H1 (cell line): ENCODE data around the gene MRS2. TPM values are rescaled to one million over a fixed set of nuclear protein-coding genes. Genes with fewer than 3 reads are reported as not detected.

Experiments
- CTCF ChIA-PET: fragments of 300-600 bp; sonication (Branson Sonifier 250); formaldehyde crosslinking; loops from one replicate; lab custom pipeline; 2021; ENCODE audit not compliant: partially characterized antibody; lab: Charles Lee
- POLR2A ChIA-PET: fragments of 300-600 bp; sonication (Branson Sonifier 250); formaldehyde crosslinking; loops from one replicate; lab custom pipeline; 2021; ENCODE audit warnings: inconsistent platforms; ENCODE audit not compliant: partially characterized antibody; lab: Charles Lee
- DNase-seq, 2 experiments: peaks; one replicate each; pipeline versions ENCODE4 v3.0.0 to v3.0.0-alpha.2; 2010 to 2022; ENCODE audit warnings: low spot score in 2 of 2, low read depth in 1 of 2, mixed read lengths in 1 of 2
- FAIRE-seq: peaks from 2 replicates; lab custom pipeline; 2011; peaks lifted over from hg19 to GRCh38; lab: Jason Lieb, UNC
- H2AFZ ChIP-seq: 2 replicates; pipeline ENCODE4 v1.8.1; 2012; ENCODE audit warnings: low read length, inconsistent platforms
- H2AK5ac ChIP-seq: 2 replicates; pipeline ENCODE4 v1.6.1; 2013; ENCODE audit warnings: low read depth, low read length
- H2BK120ac ChIP-seq: replicated peaks from 2 replicates; pipeline ENCODE3; 2013; ENCODE audit warnings: low read depth, low read length, inconsistent platforms
- H2BK12ac ChIP-seq: 2 replicates; pipeline ENCODE4 v1.6.1; 2013; ENCODE audit warnings: low read depth, low read length
- H2BK15ac ChIP-seq: 2 replicates; pipeline ENCODE4 v1.6.1; 2013; ENCODE audit warnings: low read length
- H2BK20ac ChIP-seq: 2 replicates; pipeline ENCODE4 v1.6.1; 2013; ENCODE audit warnings: low read length
- H2BK5ac ChIP-seq: 2 replicates; pipeline ENCODE4 v1.6.1; 2013; ENCODE audit warnings: low read depth, low read length
- H3K14ac ChIP-seq: 2 replicates; pipeline ENCODE4 v1.6.1; 2013; ENCODE audit warnings: inconsistent platforms; ENCODE audit not compliant: insufficient read length
- H3K18ac ChIP-seq: 2 replicates; pipeline ENCODE4 v1.6.1; 2013; ENCODE audit warnings: low read length; ENCODE audit errors: extremely low read depth
- H3K23ac ChIP-seq: 2 replicates; pipeline ENCODE4 v1.6.1; 2013; ENCODE audit warnings: inconsistent platforms; ENCODE audit not compliant: insufficient read length
- H3K23me2 ChIP-seq: 2 replicates; pipeline ENCODE4 v1.6.1; 2013; ENCODE audit warnings: low read depth, low read length
- H3K27ac ChIP-seq: 2 replicates; pipeline ENCODE4 v1.6.1; 2011; ENCODE audit warnings: low read depth, low read length, inconsistent platforms
- H3K27me3 ChIP-seq, 4 experiments: replicated peaks in 1 of 4; 1 replicate in 1 of 4; 2 replicates in 3 of 4; pipeline versions ENCODE4 v1.6.1 to v1.8.1; 2011 to 2013; ENCODE audit warnings: low read length in 3 of 4, mild to moderate bottlenecking in 3 of 4, inconsistent platforms in 2 of 4, mixed read lengths in 2 of 4, moderate library complexity in 1 of 4; ENCODE audit not compliant: control insufficient read depth in 3 of 4, insufficient read depth in 3 of 4; ENCODE audit errors: extremely low read depth in 1 of 4
- H3K36me3 ChIP-seq, 4 experiments: 2 replicates each; pipeline versions ENCODE4 v1.6.1 to v1.8.1; 2011 to 2013; ENCODE audit warnings: mild to moderate bottlenecking in 4 of 4, low read length in 3 of 4, moderate library complexity in 2 of 4, control low read depth in 1 of 4, inconsistent platforms in 1 of 4; ENCODE audit not compliant: insufficient read depth in 4 of 4, control insufficient read depth in 2 of 4
- H3K4ac ChIP-seq: replicated peaks from 2 replicates; pipeline ENCODE3; 2013; ENCODE audit warnings: low read length, low read depth, mixed read lengths, inconsistent platforms; ENCODE audit not compliant: insufficient read length
- H3K4me1 ChIP-seq, 4 experiments: replicated peaks in 1 of 4; 1 replicate in 1 of 4; 2 replicates in 3 of 4; pipeline versions ENCODE4 v1.6.1 to v1.8.1; 2011 to 2013; ENCODE audit warnings: low read length in 3 of 4, inconsistent platforms in 2 of 4, mixed read lengths in 1 of 4; ENCODE audit not compliant: insufficient read depth in 4 of 4, control insufficient read depth in 3 of 4
- H3K4me2 ChIP-seq, 2 experiments: 2 replicates each; pipeline versions ENCODE4 v1.6.1 to v1.8.1; 2011 to 2013; ENCODE audit warnings: low read depth in 2 of 2, low read length in 2 of 2, control low read depth in 1 of 2, inconsistent platforms in 1 of 2, mild to moderate bottlenecking in 1 of 2; ENCODE audit not compliant: insufficient read depth in 1 of 2
- H3K4me3 ChIP-seq, 4 experiments: fragments of 200-600, 300-600 bp in 1 of 4; sonication (generic), shearing (Covaris generic), sonication (Bioruptor Twin) in 1 of 4; 2 replicates each; pipeline versions ENCODE4 v1.5.1 to v1.8.1; 2011 to 2016; ENCODE audit warnings: low read length in 4 of 4, low read depth in 3 of 4, control low read depth in 2 of 4, inconsistent platforms in 2 of 4, mild to moderate bottlenecking in 2 of 4, mixed read lengths in 1 of 4, moderate library complexity in 1 of 4; ENCODE audit not compliant: insufficient read depth in 2 of 4; ENCODE audit errors: extremely low read depth in 1 of 4
- H3K56ac ChIP-seq: replicated peaks from 2 replicates; pipeline ENCODE3; 2013; ENCODE audit warnings: low read depth, mild to moderate bottlenecking, mixed read lengths, low read length, inconsistent platforms; ENCODE audit not compliant: insufficient read length
- H3K79me1 ChIP-seq: 2 replicates; pipeline ENCODE4 v1.6.1; 2013; ENCODE audit warnings: low read depth, low read length, control low read depth
- H3K79me2 ChIP-seq, 2 experiments: 2 replicates each; pipeline versions ENCODE4 v1.6.1 to v1.8.1; 2012 to 2013; ENCODE audit warnings: low read length in 2 of 2, mild to moderate bottlenecking in 2 of 2, inconsistent platforms in 1 of 2; ENCODE audit not compliant: insufficient read depth in 2 of 2, control insufficient read depth in 1 of 2
- H3K9ac ChIP-seq, 4 experiments: replicated peaks in 1 of 4; 1 replicate in 1 of 4; 2 replicates in 3 of 4; pipeline versions ENCODE4 v1.6.1 to v1.8.1; 2011 to 2013; ENCODE audit warnings: low read depth in 3 of 4, low read length in 3 of 4, control low read depth in 2 of 4, mild to moderate bottlenecking in 2 of 4, moderate library complexity in 2 of 4, inconsistent platforms in 1 of 4; ENCODE audit errors: extremely low read depth in 1 of 4
- H3K9me3 ChIP-seq, 2 experiments: 2 replicates each; pipeline versions ENCODE4 v1.6.1 to v1.8.1; 2012 to 2013; ENCODE audit warnings: mild to moderate bottlenecking in 2 of 2, moderate library complexity in 2 of 2, control low read depth in 1 of 2, inconsistent platforms in 1 of 2, low read depth in 1 of 2, low read length in 1 of 2, mixed read lengths in 1 of 2; ENCODE audit not compliant: insufficient read depth in 2 of 2
- H4K20me1 ChIP-seq, 2 experiments: replicated peaks in 1 of 2; 2 replicates each; pipeline versions ENCODE3 to v1.8.1; 2011 to 2013; ENCODE audit warnings: inconsistent platforms in 2 of 2, low read length in 2 of 2, mild to moderate bottlenecking in 1 of 2; ENCODE audit not compliant: insufficient read depth in 2 of 2, control insufficient read depth in 1 of 2
- H4K5ac ChIP-seq: 2 replicates; pipeline ENCODE4 v1.6.1; 2013; ENCODE audit warnings: low read length, low read depth, mixed read lengths, inconsistent platforms; ENCODE audit not compliant: insufficient read length
- H4K8ac ChIP-seq: 2 replicates; pipeline ENCODE4 v1.8.0; 2013; ENCODE audit warnings: mild to moderate bottlenecking, moderate library complexity, low read length, inconsistent platforms; ENCODE audit not compliant: insufficient read depth; ENCODE audit errors: extremely low read depth
- H4K91ac ChIP-seq: replicated peaks from 2 replicates; pipeline ENCODE3; 2013; ENCODE audit warnings: low read length, mixed read lengths, inconsistent platforms; ENCODE audit not compliant: insufficient read length
- CHD1 ChIP-seq: IDR thresholded peaks from 2 replicates; pipeline ENCODE4 v1.6.1; 2012; ENCODE audit warnings: low read depth, low read length, improper control_type of control experiment
- POLR2AphosphoS5 ChIP-seq: IDR thresholded peaks from 2 replicates; pipeline ENCODE4 v1.6.1; 2011; ENCODE audit warnings: low read depth, low read length
- RFX5 ChIP-seq: IDR thresholded peaks from 2 replicates; pipeline ENCODE4 v1.6.1; 2011; ENCODE audit warnings: low read depth, low read length, improper control_type of control experiment, borderline replicate concordance
- TEAD4 ChIP-seq: IDR thresholded peaks from 2 replicates; pipeline ENCODE4 v1.6.1; 2012; ENCODE audit warnings: low read depth, low read length, inconsistent platforms, mixed read lengths
- WGBS, 2 experiments: shearing (Covaris generic) in 1 of 2; methylation state at CpG; one replicate each; pipeline versions ENCODE4 v1.1.6 to v1.1.7; 2013 to 2015; ENCODE audit warnings: low lambda C conversion rate in 2 of 2, mixed read lengths in 2 of 2, inconsistent platforms in 1 of 2, low coverage in 1 of 2, missing lambda C conversion rate in 1 of 2; ENCODE audit not compliant: insufficient replicate concordance in 2 of 2, insufficient coverage in 1 of 2, insufficient read length in 1 of 2; ENCODE audit errors: extremely low coverage in 1 of 2, missing lambda C conversion rate in 1 of 2; 5-methylcytosine and 5-hydroxymethylcytosine counted together
- polyA plus RNA-seq, 7 experiments: library from polyadenylated mRNA; depleted of rRNA in 3 of 7; stranded (reverse) in 5 of 7; unstranded in 2 of 7; fragments of >200 nt in 5 of 7; fragments of 200-250 nt in 2 of 7; gene quantifications; 1 replicate in 5 of 7; 2 replicates in 1 of 7; 4 replicates in 1 of 7; pipeline versions ENCODE4 v1.2.1 to v1.2.3, GENCODE V29; 2011 to 2013; ENCODE audit warnings: missing spikeins in 2 of 7, mixed read lengths in 2 of 7
- total RNA-seq: library from RNA; stranded (reverse); fragmentation: NEBNext Ultra II Directional; extraction: Animal tissue kit (Norgen Biotek cat#: 25700); gene quantifications from 2 replicates; pipeline ENCODE4 v1.2.1, GENCODE V29; 2021

The MRS2 gene
- total and polyA plus RNA-seq, 2 of the 8 experiments (the other 6 are each of a cell fraction or from before 2014, with no cell fraction given) = 51.2 to 67.5 TPM

DNA sequence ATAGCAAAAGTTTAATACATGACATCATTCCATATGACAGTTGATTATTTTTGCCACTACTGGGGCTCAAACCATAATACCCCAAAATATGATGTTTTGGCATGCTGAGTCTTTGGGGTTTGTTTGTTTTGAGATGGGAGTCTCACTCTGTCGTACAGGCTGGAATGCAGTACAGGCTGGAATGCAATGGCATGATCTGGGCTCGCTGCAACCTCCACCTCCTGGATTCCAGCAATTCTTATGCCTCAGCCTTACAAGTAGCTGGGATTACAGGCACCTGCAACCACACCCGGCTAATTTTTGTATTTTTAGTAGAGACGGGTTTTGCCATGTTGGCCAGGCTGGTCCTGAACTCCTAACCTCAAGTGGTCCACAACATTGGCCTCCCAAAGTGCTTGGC lies 1.3 kb upstream of the MRS2 start:
- H2BK15ac ChIP-seq = no peak overlapping the region
- peaks cover 8 to 9% of the 10 kb centered on the region in 2 experiments for H3K9me3 ChIP-seq
- peak overlapping the region; percentile 85 for H2BK120ac ChIP-seq
- H3K23me2 ChIP-seq = peaks cover 2% of the 10 kb centered on the region; the same call in 1 of the 2 replicates
- no peaks in the 10 kb centered on the region for H3K79me1 ChIP-seq
- peak overlapping the region in 3 of 4 experiments; percentile 1 to 80 (median 4); a peak in 2 of 8 replicates for H3K4me3 ChIP-seq
- H3K36me3 ChIP-seq = peaks cover 0 to 19% (median 1%) of the 10 kb centered on the region in 4 experiments; a peak in 2 of 8 replicates
- CTCF ChIA-PET = interaction anchor here (1.2 to 1.9 kb wide), 3 partner anchors 9 to 118 kb away, joined by 3 to 10 read pairs (median 8); no protein-coding TSS in a partner anchor
- H3K4me1 ChIP-seq = peaks cover 5 to 21% (median 12%) of the 10 kb centered on the region in 4 experiments
- FAIRE-seq (no peak), DNase-seq (peak in 1 of 2 experiments; percentile 75)
- no peak overlapping the region for H3K4ac ChIP-seq
- peak overlapping the region; percentile 90 for H2BK5ac ChIP-seq
- no peak overlapping the region for H3K14ac ChIP-seq
- peak overlapping the region; percentile 3; the same call in 1 of the 2 replicates for H4K8ac ChIP-seq
- peak overlapping the region; percentile 65 to 81; a peak in 3 of 4 replicates for H3K4me2 ChIP-seq
- no peaks in the 10 kb centered on the region for H3K27me3 ChIP-seq
- H3K56ac ChIP-seq = no peak overlapping the region
- POLR2A ChIA-PET = interaction anchor here (1.0 to 2.2 kb wide), 7 partner anchors 10 to 88 kb away, joined by 3 to 16 read pairs (median 4); no protein-coding TSS in a partner anchor
- no peak overlapping the region for H3K18ac ChIP-seq
- H2AFZ ChIP-seq = no peak overlapping the region
- no peak overlapping the region; the same call in 1 of the 2 replicates for H2BK12ac ChIP-seq
- peak overlapping the region; percentile 2; the same call in 1 of the 2 replicates for H2BK20ac ChIP-seq
- peaks cover 0 to 2% of the 10 kb centered on the region in 2 experiments for H4K20me1 ChIP-seq
- H3K9ac ChIP-seq = no peak overlapping the region
- peak overlapping the region; percentile 6; the same call in 1 of the 2 replicates for H3K27ac ChIP-seq
- peak overlapping the region; percentile 51 for H4K5ac ChIP-seq
- TF ChIP-seq POLR2AphosphoS5 = peak; percentile 52; the same call in 1 of the 2 replicates
- peak; percentile 96 for TF ChIP-seq TEAD4
- no peak for TF ChIP-seq RFX5
- no peak for TF ChIP-seq CHD1
- H3K23ac ChIP-seq = no peak overlapping the region
- H2AK5ac ChIP-seq = no peak overlapping the region; the same call in 1 of the 2 replicates
- peaks cover 3 to 46% of the 10 kb centered on the region in 2 experiments; a peak in 3 of 4 replicates for H3K79me2 ChIP-seq
- 65% methylated on average over 4 of the region's 4 CpGs; no CpG with 5 or more reads in 1 of the 2 experiments for WGBS, 2 experiments
- H4K91ac ChIP-seq = peak overlapping the region; percentile 97
